Activated CD4-positive, alpha-beta T cell treated with anti-CD3 and anti-CD28 coated beads, Interleukin-10, Interleukin-2, amounts not matched to agents 100 ng/mL and 50 ng/mL, durations not matched to agents 16 hours and 8 hours (primary cell): ENCODE measurements around the gene CCDC201.

ENCODE experiments used
- DNase-seq: peaks from one replicate; pipeline ENCODE4 v3.0.0-alpha.2; 2020

Gene CCDC201

GRCh38 chr7:45873035-45873354 is at the start of gene CCDC201:
Gene CCDC201 (minus strand): TSS chr7:45873082. CDS start chr7:45873007, 75 bp downstream.
- DNase-seq = no peak

GRCh38 chr7:45921699-45922519 is 49.0 kb upstream of the CCDC201 start:
- DNase-seq = peak; percentile 23

GRCh38 chr7:45921381-45921698 is 48.5 kb upstream of the CCDC201 start:
- no peak for DNase-seq

GRCh38 chr7:45920502-45921380 is 47.9 kb upstream of the CCDC201 start, which contains the start of gene IGFBP3:
Gene IGFBP3 (minus strand): TSS chr7:45921272. CDS start chr7:45921140, 132 bp downstream.
- DNase-seq = peak; percentile 10

GRCh38 chr7:45919993-45920459 is 47.1 kb upstream of the CCDC201 start:
- no peak for DNase-seq

GRCh38 chr7:45919231-45919784 is 46.4 kb upstream of the CCDC201 start:
- DNase-seq = no peak

- DNase-seq = no peak
Observed at GRCh38 chr7:45918556-45918955, 45.7 kb upstream of the CCDC201 start.

GRCh38 chr7:45917658-45918057 is 44.8 kb upstream of the CCDC201 start:
- peak; percentile 76 for DNase-seq

- DNase-seq = no peak
Observed at GRCh38 chr7:45917064-45917463, 44.2 kb upstream of the CCDC201 start.

GRCh38 chr7:45915606-45916005 is 42.7 kb upstream of the CCDC201 start:
- DNase-seq = no peak

GRCh38 chr7:45914911-45915310 is 42.0 kb upstream of the CCDC201 start:
- DNase-seq = no peak

- DNase-seq = no peak
Observed at GRCh38 chr7:45912972-45913371, 40.1 kb upstream of the CCDC201 start.

GRCh38 chr7:45911311-45911710 is 38.4 kb upstream of the CCDC201 start:
- no peak for DNase-seq

GRCh38 chr7:45910855-45911254 is 38.0 kb upstream of the CCDC201 start:
- DNase-seq = no peak

- DNase-seq = no peak
Observed at GRCh38 chr7:45909561-45909960, 36.7 kb upstream of the CCDC201 start.

GRCh38 chr7:45902820-45903219 is 29.9 kb upstream of the CCDC201 start:
- DNase-seq = no peak

- DNase-seq = no peak
Observed at GRCh38 chr7:45901566-45901965, 28.7 kb upstream of the CCDC201 start.

GRCh38 chr7:45898222-45898621 is 25.3 kb upstream of the CCDC201 start:
- DNase-seq = no peak

GRCh38 chr7:45897042-45897690 is 24.3 kb upstream of the CCDC201 start:
- no peak for DNase-seq

- no peak for DNase-seq
Observed at GRCh38 chr7:45894665-45895062, 21.8 kb upstream of the CCDC201 start.

- no peak for DNase-seq
Observed at GRCh38 chr7:45893996-45894664, 21.2 kb upstream of the CCDC201 start.

- no peak for DNase-seq
Observed at GRCh38 chr7:45893374-45893995, 20.6 kb upstream of the CCDC201 start.
